Activated CD4-positive, alpha-beta memory T cell treated with anti-CD3 and anti-CD28 coated beads, Interleukin-2, amount 10 ng/mL, durations not matched to agents 7 days and 5 days (primary cell): ENCODE data around the gene HDLBP. TPM values are rescaled to one million over a fixed set of nuclear protein-coding genes. Genes with fewer than 3 reads are reported as not detected.

Experiments
- CTCF ChIA-PET: fragments of 350-600 bp; sonication (Branson Sonifier 250); formaldehyde crosslinking; loops from one replicate; lab custom pipeline; 2021; ENCODE audit warnings: antibody characterized with exemption, inconsistent platforms; lab: Charles Lee
- POLR2A ChIA-PET: fragments of 350-600 bp; sonication (Branson Sonifier 250); formaldehyde crosslinking; loops from one replicate; lab custom pipeline; 2021; ENCODE audit warnings: antibody characterized with exemption; lab: Charles Lee
- DNase-seq: peaks from one replicate; pipeline ENCODE4 v3.0.0-alpha.2; 2020
- H3K27ac Mint-ChIP-seq: one replicate; pipeline ENCODE4 v1.8.0; 2021; ENCODE audit warnings: mild to moderate bottlenecking, mixed read lengths
- H3K27me3 Mint-ChIP-seq: one replicate; pipeline ENCODE4 v1.8.0; 2021; ENCODE audit warnings: mixed read lengths
- H3K36me3 Mint-ChIP-seq: one replicate; pipeline ENCODE4 v1.8.0; 2021; ENCODE audit warnings: low read depth, mixed read lengths
- H3K4me1 Mint-ChIP-seq: one replicate; pipeline ENCODE4 v1.8.0; 2021; ENCODE audit warnings: mixed read lengths
- H3K4me3 Mint-ChIP-seq: one replicate; pipeline ENCODE4 v1.8.0; 2021; ENCODE audit warnings: mild to moderate bottlenecking, mixed read lengths
- H3K9me3 Mint-ChIP-seq: one replicate; pipeline ENCODE4 v1.8.0; 2021; ENCODE audit warnings: mixed read lengths
- total RNA-seq, 2 experiments: library from RNA; stranded (reverse); gene quantifications; one replicate each; pipeline ENCODE4 v1.2.3, GENCODE V29; 2021

HDLBP gene
- total RNA-seq, 2 experiments from 2014 or later, result 190 to 193 TPM

DNA sequence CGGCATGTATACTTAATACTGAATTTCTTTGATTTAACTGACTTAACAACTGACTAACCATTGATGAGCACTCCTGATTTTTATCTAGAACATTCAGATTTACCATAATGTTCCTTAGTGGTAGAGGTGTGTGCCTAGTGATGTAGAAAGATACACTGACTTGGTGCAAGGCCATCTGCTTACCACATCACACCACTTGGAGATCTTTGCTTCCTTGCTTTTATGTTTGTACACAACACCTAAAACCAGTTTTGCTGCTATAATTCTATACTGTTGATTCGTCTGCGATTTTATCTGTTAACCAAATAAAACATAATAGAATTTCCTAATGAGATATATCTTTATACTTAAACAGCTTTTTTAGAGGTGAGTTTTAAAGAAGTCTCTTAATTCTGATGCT is 36.8 kb upstream of the HDLBP start:
- H3K4me3 Mint-ChIP-seq, result no peak overlapping the region
- ChIA-PET POLR2A (interaction anchor here (0.6 to 1.1 kb wide), 2 partner anchors 37 to 354 kb away, joined by 4 to 5 read pairs; partner anchors contain the start of gene HDLBP), CTCF (no interaction called here)
- no peaks in the 10 kb centered on the region for H3K9me3 Mint-ChIP-seq
- H3K27me3 Mint-ChIP-seq, result no peaks in the 10 kb centered on the region
- peaks cover 19% of the 10 kb centered on the region for H3K4me1 Mint-ChIP-seq
- peaks cover 58% of the 10 kb centered on the region for H3K36me3 Mint-ChIP-seq
- DNase-seq, result no peak
- no peak overlapping the region for H3K27ac Mint-ChIP-seq

DNA sequence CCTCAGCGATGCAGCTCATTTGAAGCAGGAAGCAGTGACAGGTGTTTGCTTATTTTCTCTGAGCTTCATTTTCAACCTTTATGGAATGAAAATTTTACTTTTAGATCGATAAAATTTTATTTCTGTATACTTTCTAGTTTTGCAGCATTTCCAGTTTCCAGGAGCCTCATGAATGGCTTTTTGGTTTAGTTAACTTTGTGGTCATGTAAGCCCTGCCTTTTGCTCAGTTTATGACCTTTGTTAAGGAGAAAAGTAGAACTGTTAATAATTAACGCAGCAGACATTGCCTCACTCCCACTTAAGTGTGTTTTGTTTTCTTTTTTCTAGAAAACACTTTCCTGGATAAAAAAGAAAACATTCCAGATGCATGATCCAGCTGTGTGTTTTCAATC is 36.2 kb upstream of the HDLBP start:
- no peak overlapping the region for H3K27ac Mint-ChIP-seq

DNA sequence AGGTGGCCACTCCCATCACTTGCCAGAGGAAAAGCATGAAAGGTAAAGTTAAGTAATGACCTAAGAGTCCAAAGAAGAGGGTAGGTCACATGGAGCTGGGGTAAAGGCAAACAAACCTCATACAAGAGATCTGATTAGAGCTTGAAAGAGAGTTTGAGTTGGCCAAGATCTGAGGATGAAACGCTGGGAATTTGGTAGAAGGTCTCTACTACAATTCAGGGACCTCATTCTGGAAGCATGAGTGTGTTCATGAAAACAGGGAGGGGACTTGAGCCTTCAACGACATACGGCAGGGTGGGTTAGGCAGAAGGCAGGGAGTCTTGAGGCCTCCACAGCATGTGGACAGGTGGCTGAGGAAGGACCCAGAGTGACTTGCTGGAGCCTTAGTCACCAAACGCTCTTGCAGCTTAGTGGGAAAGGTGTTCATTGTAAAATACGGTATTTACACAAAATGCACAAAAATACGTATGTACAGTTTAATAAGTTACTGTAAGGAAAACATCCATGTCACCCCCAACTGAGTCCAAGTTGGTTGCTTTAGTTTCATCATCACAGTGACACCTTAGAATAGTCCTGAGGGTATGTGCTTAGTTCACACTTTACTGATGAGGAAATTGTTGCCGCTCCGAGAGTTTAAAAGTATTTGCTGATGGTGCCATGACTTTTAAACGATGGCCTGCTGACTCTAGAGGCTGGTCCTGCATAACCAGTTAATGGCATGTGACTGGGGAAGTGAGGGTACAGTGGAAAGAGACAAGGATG is 35.6 kb upstream of the HDLBP start:
- ChIA-PET POLR2A (interaction anchor here (3.8 kb wide), 1 partner anchor 36 kb away, joined by 17 read pairs; the partner anchor contains the start of genes HDLBP and SEPTIN2), CTCF (interaction anchor here (0.7 to 1.0 kb wide), 2 partner anchors 259 to 527 kb away, joined by 3 read pairs; no protein-coding TSS in a partner anchor)
- Mint-ChIP-seq H3K36me3 (peaks cover 62% of the 10 kb centered on the region), H3K27me3 (no peaks in the 10 kb centered on the region), H3K9me3 (no peaks in the 10 kb centered on the region), H3K4me3 (no peak overlapping the region), H3K27ac (peak overlapping the region; percentile 2), H3K4me1 (peaks cover 13% of the 10 kb centered on the region)
- DNase-seq, result no peak

More for the DNA sequence above, 36.2 kb upstream of the HDLBP start:
- H3K9me3 Mint-ChIP-seq, result no peaks in the 10 kb centered on the region
- H3K27me3 Mint-ChIP-seq, result no peaks in the 10 kb centered on the region
- DNase-seq, result no peak
- no peak overlapping the region for H3K4me3 Mint-ChIP-seq
- peaks cover 14% of the 10 kb centered on the region for H3K4me1 Mint-ChIP-seq
- ChIA-PET POLR2A (interaction anchor here (3.8 kb wide), 1 partner anchor 36 kb away, joined by 17 read pairs; the partner anchor contains the start of genes HDLBP and SEPTIN2), CTCF (interaction anchor here (0.7 to 1.0 kb wide), 2 partner anchors 259 to 527 kb away, joined by 3 read pairs; no protein-coding TSS in a partner anchor)
- peaks cover 61% of the 10 kb centered on the region for H3K36me3 Mint-ChIP-seq

DNA sequence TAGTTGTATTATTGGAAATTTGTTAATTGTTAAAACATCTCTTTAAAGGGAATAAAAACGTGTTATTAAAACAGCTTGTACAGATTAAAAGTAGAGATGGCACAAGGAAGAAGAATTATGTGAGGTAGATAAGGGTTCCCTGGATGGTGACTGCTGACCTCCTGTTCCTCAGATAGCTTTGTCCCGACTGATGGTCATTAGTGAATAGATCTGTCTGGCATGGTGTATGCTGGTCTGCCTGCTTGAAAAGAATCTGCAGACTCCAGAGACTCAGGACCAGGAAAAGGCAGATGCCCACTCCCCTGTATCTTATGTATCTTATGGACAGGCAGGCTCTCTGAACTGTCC is 35.0 kb upstream of the HDLBP start:
- no peaks in the 10 kb centered on the region for H3K27me3 Mint-ChIP-seq
- ChIA-PET POLR2A (interaction anchor here (3.8 kb wide), 1 partner anchor 35 kb away, joined by 17 read pairs; the partner anchor contains the start of genes HDLBP and SEPTIN2), CTCF (interaction anchor here (1.0 kb wide), 1 partner anchor 260 kb away, joined by 3 read pairs; no protein-coding TSS in a partner anchor)
- no peaks in the 10 kb centered on the region for H3K9me3 Mint-ChIP-seq
- DNase-seq, result no peak
- H3K4me1 Mint-ChIP-seq, result peaks cover 12% of the 10 kb centered on the region
- H3K27ac Mint-ChIP-seq, result no peak overlapping the region
- H3K36me3 Mint-ChIP-seq, result peaks cover 68% of the 10 kb centered on the region
- H3K4me3 Mint-ChIP-seq, result no peak overlapping the region

DNA sequence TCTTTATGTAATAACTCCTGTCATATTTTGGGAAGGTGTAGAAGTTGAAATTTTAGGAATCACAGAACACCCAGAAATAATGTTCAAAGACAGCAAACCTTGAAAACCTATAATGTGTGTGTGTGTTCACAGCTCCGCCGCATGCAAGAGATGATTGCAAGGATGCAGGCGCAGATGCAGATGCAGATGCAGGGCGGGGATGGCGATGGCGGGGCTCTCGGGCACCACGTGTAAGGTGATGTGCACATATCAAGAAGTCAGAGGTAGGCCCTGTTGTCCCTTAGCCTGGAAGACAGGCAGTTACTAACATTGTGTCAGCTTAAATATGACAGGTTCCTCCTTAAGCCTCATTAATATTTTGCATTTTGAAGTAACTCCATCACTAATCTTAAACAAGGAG is 34.5 kb upstream of the HDLBP start:
- Mint-ChIP-seq H3K27me3 (no peaks in the 10 kb centered on the region), H3K36me3 (peaks cover 72% of the 10 kb centered on the region), H3K27ac (no peak overlapping the region), H3K4me1 (peaks cover 12% of the 10 kb centered on the region), H3K4me3 (no peak overlapping the region), H3K9me3 (no peaks in the 10 kb centered on the region)
- POLR2A ChIA-PET, result interaction anchor here (3.8 kb wide), 1 partner anchor 35 kb away, joined by 17 read pairs; the partner anchor contains the start of genes HDLBP and SEPTIN2
- no peak for DNase-seq
- CTCF ChIA-PET, result no interaction called here

DNA sequence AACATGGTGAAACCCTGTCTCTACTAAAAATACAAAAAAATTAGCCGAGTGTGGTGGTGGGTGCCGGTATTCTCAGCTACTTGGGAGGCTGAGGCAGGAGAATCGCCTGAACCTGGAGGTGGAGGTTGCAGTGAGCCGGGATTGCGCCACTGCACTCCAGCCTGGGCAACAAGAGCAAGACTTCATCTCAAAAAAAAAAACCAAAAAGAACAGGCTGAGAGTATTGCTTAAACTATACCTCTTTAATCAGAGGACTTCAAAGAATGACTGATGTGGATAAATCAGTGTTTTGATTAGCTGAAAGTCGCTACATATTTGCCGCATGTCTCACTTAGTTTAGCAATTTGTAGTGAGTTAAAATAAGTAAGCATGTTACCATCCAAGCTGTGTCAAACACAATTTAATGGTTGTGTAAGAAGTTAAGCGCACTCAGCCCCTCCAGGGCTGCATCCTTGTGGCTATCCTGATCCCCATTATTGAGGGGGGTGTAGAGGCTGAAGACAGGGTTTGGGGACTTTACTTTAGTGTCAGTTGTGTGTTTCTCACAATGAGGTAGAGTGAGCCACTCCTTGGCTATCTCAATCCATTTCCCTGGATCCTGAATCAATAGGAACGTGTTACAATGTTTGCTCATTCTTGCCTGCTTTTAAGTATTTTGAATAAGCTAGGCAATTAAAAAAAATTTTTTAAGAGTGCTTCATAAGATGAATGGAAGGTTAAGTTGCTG is 29.6 kb upstream of the HDLBP start:
- ChIA-PET POLR2A (no interaction called here), CTCF (interaction anchor here (0.9 kb wide), 1 partner anchor 314 kb away, joined by 3 read pairs; no protein-coding TSS in a partner anchor)
- H3K27ac Mint-ChIP-seq, result no peak overlapping the region
- H3K4me1 Mint-ChIP-seq, result peaks cover 13% of the 10 kb centered on the region
- H3K36me3 Mint-ChIP-seq, result peaks cover 78% of the 10 kb centered on the region
- no peak overlapping the region for H3K4me3 Mint-ChIP-seq
- no peaks in the 10 kb centered on the region for H3K9me3 Mint-ChIP-seq
- no peak for DNase-seq
- H3K27me3 Mint-ChIP-seq, result no peaks in the 10 kb centered on the region

DNA sequence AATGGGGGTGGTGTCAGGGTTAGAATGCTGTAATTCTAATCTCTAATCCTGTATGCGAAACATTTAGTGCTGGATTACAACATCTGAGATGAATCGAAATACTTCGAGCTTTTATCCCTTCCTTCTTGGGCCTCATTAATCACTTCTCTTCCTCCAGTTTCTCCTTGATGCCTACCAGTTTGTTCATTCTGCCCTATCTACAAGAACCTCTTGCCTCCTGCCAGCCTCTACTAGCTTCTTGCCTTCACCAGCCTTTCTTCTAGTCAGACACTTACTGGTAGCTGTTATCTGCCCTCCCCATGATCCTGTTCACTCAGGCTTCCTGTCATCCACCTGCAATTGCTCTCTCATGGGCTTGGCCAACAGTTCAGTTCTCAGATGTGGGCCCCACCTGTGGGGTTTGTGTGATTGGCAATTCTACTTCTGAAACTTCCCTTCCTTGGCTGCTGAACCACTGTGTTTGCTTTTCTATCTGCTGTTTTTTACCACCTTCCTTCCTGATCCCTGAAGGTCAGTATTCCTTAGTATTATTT is 25.2 kb upstream of the HDLBP start:
- H3K27me3 Mint-ChIP-seq, result no peaks in the 10 kb centered on the region
- no peak overlapping the region for H3K4me3 Mint-ChIP-seq

DNA sequence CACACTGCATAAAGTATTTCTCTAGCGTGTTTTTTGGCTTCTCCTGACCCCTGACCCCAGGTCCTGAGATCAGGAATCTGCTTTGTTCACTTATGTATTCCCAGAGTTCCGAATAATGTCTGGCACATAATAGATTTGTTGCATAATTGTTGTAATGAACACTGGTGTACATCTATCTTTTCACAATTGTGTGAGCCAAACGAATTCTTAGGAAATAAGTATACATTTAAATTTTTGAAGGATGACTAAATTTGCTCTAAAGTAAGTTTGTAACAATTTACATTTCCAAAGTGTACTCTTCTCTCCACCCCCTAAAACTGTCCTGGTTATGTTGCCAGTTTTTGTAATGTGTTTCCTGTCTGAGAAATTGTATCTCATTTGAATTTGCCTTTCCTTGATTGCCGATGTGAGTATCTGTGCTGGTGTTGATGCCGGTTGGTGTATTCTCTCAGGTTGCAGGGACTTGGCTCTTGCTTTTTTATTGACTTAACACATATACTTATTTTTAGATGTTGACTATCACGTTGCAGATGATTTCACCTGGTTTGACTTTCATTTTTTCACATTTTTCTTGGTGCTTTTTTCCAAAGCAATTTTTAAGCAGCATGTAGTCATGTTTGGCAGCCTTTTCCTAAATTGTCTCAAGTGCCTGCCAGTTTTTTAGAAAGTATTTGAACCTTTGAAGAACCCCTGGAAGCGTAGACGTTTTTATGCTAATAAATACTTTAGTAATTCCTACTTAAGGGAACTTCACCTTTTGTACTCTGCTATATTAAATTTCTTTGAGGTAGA is 24.6 kb upstream of the HDLBP start:
- Mint-ChIP-seq H3K36me3 (peaks cover 77% of the 10 kb centered on the region), H3K27ac (peak overlapping the region; percentile 9), H3K4me3 (no peak overlapping the region), H3K27me3 (no peaks in the 10 kb centered on the region), H3K4me1 (peaks cover 40% of the 10 kb centered on the region), H3K9me3 (no peaks in the 10 kb centered on the region)
- ChIA-PET POLR2A (interaction anchor here (0.9 to 1.2 kb wide), 2 partner anchors 24 to 25 kb away, joined by 3 to 4 read pairs; partner anchors contain the start of genes HDLBP and SEPTIN2), CTCF (no interaction called here)
- no peak for DNase-seq

More for the DNA sequence above, 25.2 kb upstream of the HDLBP start:
- Mint-ChIP-seq H3K27ac (peak overlapping the region; percentile 27), H3K36me3 (peaks cover 78% of the 10 kb centered on the region), H3K9me3 (no peaks in the 10 kb centered on the region), H3K4me1 (peaks cover 34% of the 10 kb centered on the region)
- DNase-seq, result no peak
- ChIA-PET CTCF (no interaction called here), POLR2A (interaction anchor here (0.9 to 1.2 kb wide), 2 partner anchors 24 to 26 kb away, joined by 3 to 4 read pairs; partner anchors contain the start of genes HDLBP and SEPTIN2)

DNA sequence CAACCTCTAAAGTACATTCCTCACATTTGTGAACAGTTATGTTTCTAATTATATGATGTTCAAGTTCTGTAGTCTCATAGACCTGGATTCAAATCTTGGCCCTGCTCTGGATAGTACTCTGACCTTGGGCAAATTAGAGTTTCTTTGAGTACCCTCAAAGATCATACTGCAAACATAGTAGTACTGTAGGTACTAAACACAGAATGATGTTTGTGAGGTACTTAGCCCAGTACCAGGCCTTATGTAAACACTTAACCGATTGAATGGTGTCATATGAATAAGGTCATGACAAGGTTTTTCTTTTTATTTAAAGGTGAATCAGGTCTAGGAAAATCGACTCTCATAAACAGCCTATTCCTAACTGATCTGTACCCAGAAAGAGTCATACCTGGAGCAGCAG is 19.3 kb upstream of the HDLBP start:
- H3K27ac Mint-ChIP-seq, result no peak overlapping the region
- CTCF ChIA-PET, result no interaction called here
- no peak for DNase-seq
- H3K4me1 Mint-ChIP-seq, result peaks cover 38% of the 10 kb centered on the region
- H3K9me3 Mint-ChIP-seq, result no peaks in the 10 kb centered on the region
- POLR2A ChIA-PET, result interaction anchor here (1.2 kb wide), 1 partner anchor 20 kb away, joined by 4 read pairs; no protein-coding TSS in a partner anchor
- H3K36me3 Mint-ChIP-seq, result peaks cover 68% of the 10 kb centered on the region
- no peaks in the 10 kb centered on the region for H3K27me3 Mint-ChIP-seq
- H3K4me3 Mint-ChIP-seq, result no peak overlapping the region

DNA sequence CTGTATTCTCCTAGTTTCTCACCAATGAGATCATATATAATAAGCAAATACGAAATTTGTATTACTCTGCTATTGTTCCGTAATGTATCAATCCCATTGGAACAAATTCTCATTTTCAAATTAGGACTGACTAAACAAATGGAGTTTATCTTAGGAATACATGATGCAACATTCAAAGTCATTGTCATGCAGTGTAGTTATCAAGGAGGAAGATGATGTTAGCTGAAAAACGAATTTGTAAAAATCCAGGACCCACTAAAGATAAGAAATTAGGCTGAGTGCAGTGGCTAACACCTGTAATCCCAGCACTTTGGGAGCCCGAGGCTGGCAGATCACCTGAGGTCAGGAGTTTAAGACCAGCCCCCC is 15.1 kb upstream of the HDLBP start:
- DNase-seq, result no peak
- Mint-ChIP-seq H3K36me3 (peaks cover 70% of the 10 kb centered on the region), H3K27ac (no peak overlapping the region), H3K4me1 (peaks cover 20% of the 10 kb centered on the region), H3K4me3 (no peak overlapping the region), H3K9me3 (no peaks in the 10 kb centered on the region), H3K27me3 (no peaks in the 10 kb centered on the region)
- POLR2A ChIA-PET, result interaction anchor here (1.2 kb wide), 1 partner anchor 12 kb away, joined by 3 read pairs; no protein-coding TSS in a partner anchor
- CTCF ChIA-PET, result no interaction called here

DNA sequence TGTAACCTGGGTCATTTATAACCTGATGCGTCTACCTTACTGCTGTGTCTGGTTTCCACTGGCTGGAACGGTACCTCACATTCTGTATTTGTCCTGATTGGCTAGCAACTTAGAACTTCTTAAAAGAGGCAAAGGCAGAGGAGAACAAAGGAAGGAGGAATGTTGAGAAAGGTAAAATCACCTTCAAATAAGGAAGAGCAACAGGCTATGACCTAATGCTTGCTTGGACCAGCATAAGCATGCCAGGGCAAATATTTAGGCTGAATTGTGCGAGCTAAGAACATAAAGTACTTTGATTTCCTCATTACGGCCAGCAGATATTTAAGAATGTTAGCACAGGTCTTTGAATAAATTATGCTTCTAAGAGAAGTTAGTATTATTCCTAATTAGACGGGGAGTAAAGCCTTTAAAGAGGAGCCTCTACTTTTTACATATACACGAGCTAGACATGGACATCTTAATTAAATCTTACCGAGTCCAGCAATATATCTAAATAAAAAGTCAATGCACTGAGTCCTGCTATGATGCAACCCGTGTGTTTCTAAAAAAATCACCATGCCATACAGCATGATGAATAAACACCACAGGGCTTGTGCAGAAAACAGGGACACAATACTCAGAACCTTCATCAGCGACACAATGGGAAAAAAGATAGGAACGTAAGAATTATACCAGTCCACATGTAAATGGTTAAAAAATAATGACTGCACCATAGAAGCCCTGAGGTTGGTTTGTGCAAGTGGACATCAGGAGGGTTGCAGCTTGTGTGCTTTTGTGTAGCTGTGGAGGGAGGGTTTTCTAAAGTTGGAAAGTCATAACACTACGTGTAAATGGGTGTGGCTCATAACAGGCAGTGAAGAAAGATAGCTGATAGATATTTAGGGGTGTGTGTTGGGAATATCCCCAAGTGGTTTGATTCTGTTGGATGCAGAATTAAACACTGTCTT is 14.5 kb upstream of the HDLBP start:
- DNase-seq, result no peak
- ChIA-PET POLR2A (interaction anchor here (1.2 kb wide), 1 partner anchor 11 kb away, joined by 3 read pairs; no protein-coding TSS in a partner anchor), CTCF (no interaction called here)
- H3K36me3 Mint-ChIP-seq, result peaks cover 69% of the 10 kb centered on the region
- H3K4me1 Mint-ChIP-seq, result peaks cover 16% of the 10 kb centered on the region
- no peak overlapping the region for H3K4me3 Mint-ChIP-seq
- H3K27me3 Mint-ChIP-seq, result no peaks in the 10 kb centered on the region
- H3K9me3 Mint-ChIP-seq, result no peaks in the 10 kb centered on the region
- no peak overlapping the region for H3K27ac Mint-ChIP-seq
